ENCODE data around the gene CRK.
"Not testable (repeated sequence)": the region's sequence is repeated elsewhere in the genome, so short reads cannot be mapped to it uniquely, and the experiment has no call there.

CRK gene

DNA sequence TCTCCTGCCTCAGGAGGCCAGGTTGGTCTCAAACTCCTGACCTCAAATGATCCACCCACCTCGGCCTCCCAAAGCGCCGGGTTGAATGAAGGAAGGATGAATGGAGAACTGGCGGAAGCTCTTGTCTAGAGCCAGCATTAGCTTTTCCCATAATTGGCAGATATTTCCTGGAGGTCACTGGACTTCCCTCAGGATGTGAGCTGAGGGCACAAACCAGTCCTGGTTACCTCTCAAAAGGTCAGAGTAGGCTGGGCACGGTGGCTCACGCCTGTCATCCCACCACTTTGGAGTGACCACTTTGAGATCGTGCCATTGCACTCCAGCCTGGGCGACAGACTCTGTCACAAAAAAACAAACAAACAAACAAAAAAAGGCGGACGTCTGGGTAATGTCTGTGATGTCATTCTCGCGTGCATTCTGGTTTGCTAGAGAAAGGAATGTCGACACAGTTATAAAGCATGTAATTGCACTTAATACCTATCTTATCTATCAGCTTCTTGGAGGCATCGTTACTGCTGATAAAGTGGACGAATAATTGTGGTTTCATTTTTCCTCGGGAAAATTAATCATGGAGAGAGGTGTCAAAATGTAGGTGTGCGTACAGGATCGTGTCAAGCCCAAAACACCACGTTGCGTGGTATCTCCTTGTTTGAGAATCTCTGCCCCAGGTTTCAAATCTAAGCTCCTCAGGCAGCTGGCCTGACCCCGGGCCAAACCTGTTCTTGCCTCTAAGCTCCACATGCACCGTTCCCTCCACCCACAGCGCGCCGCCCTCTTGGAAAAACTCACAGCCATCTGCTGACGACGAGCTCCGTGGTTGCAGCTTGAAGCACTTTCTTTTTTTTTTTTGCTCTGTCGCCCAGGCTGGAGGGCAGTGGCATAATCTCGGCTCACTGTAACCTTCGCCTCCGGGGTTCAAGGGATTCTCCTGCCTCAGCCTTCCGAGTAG, 6.4 kb upstream of the CRK start:
- DNase-seq = no peak

DNA sequence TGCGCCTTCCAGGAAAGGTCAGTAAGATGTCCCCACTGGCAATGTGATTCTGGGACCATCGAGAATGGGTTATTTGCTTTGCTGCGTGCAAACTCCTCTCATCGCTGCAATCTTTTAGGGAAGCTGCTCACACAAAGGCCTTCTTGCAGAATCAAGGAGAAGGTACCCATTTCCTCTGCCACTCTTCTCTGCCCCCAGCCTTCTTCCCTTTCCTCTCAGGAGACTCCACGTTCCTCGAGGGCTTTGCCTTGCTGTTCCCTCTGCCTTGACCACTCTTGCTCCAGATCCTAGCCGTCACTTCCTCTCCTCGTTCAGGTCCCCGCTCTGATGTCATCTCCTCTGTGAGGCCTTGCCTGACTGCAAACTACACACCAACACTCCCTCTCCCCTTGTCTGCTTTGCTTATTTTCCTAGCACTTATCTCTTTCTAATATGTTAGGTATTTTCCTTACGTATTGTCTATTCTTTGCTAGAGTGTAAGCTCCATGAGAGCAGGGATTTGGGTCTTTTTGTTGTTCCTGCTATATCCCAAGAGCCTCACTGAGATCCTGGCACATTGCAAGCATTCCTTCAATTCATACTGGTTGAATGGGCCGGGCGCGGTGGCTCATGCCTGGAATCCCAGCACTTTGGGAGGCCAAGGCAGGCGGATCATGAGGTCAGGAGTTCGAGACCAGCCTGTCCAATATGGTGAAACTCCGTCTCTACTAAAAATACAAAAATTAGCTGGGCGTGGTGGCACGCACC, 5.3 kb upstream of the CRK start:
- no peak for DNase-seq

DNA sequence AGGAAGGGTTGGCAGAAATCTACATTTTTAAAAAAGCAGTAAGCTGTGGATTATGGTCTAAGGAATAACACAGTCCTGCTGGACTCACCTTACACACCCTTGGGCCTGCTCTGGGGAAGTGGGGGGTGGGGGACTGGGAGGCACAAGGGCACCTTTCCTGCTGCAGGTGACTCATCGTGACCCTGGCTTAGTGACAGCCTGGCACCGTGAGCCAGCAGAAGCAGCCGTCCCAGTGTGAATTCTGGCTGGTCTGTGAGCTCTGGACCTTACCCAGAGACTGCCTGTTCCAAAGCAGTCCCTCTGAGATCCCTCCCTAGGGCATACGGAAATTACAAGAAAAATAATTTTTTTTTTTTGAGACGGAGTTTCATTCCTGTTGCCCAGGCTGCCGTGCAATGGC, 4.2 kb upstream of the CRK start:
- no peak for DNase-seq

DNA sequence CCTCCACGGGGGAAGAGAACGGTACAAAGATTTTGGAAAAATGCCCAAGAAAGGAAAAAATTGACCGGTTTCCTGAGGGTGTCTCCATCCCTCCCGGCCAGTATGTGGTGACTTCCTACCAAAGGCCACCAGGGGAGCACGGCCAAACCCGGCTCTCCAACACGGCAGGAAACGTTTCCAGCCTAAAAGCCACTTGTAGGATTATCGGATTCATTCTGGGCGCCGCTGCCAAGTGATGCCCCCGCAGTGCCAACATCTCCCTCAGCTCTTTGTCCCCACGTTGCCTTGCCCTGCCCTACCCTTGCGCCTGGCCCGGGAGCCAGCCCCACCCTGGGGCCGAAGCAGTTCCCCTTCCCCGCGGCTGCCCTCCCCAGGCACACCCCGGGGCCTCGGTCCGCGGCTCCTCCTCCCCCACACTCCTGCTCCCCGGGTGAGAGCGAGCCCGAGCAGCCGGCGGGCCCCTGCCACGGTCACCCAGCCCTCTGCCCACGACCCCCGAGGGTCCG, 688 bp downstream of the CRK start:
- DNase-seq = peak; percentile 7

DNA sequence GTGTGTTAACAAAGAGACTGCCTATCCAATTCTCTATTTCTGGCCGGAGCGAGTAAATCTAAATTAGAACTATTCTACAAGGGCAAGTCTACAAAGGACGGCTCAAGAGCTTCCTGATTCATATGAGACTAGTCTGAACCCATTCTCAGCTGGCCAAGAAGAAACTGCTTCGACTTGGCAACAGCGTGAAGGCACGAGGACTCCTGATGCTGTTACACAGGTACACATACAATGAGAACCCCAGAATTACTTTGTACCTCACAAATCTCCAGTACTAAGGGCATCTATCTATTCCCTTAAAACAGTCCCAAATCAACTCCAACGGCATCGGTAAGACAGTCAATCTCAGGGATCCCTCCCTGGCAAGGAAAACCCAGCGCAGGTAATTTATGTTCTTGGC, 1.5 kb downstream of the CRK start:
- DNase-seq = no peak

DNA sequence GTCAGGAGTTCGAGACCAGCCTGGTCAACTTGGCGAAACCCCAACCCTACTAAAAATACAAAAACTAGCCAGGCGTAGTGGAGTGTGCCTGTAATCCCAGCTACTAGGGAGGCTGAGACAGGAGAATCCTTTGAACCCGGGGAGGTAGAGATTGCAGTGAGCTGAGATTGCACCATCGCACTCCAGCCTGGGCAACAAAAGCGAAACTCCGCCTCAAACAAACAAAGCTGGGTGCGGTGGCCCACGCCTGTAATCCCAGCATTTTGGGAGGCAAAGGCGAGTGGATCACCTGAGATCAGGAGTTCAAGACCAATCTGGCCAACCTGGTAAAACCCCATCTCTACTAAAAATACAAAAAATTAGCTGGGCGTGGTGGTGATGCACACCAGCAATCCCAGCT, 2.3 kb downstream of the CRK start:
- DNase-seq = not testable (repeated sequence)

GRCh38 chr17:1452836-1453235, 3.2 kb downstream of the CRK start:
- no peak for DNase-seq

- not testable (repeated sequence) for DNase-seq
Observed at GRCh38 chr17:1450261-1450660, 5.8 kb downstream of the CRK start.

GRCh38 chr17:1449412-1449967, 6.5 kb downstream of the CRK start:
- DNase-seq = no peak

GRCh38 chr17:1447052-1447451, 9.0 kb downstream of the CRK start:
- DNase-seq = no peak

- no peak for DNase-seq
Observed at GRCh38 chr17:1446201-1446600, 9.8 kb downstream of the CRK start.

GRCh38 chr17:1445695-1446094, 10.3 kb downstream of the CRK start:
- not testable (repeated sequence) for DNase-seq

DNA sequence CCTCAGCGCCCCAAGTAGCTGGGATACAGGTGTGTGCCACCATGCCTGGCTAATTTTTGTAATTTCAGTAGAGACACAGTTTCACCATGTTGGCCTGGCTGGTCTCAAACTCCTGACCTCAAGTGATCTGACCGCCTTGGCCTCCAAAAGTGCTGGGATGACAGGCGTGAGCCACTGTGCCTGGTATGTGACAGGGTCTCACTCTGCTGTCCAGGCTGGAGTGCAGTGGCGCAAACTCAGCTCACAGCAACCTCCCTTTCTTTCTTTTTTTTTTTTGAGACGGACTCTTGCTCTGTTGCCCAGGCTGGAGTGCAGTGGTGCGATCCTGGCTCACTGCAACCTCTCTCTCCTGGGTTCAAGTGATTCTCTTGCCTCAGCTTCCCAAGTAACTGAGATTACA, 13.3 kb downstream of the CRK start:
- not testable (repeated sequence) for DNase-seq

DNA sequence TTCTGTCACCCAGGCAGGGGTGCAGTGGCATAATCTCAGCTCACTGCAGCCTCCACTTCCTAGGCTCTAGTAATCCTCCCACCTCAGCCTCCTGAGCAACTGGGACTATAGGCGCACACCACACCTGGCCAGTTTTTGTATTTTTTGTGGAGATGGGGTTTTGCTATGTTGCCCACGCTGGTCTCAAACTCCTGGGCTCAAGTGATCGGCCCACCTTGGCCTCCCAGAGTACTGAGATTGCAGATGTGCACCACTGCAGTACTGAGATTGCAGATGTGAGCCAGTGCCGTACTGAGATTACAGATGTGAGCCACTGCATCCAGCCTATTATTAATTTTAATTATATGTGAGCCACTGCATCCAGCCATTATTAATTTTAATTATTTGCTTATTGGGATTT, 13.8 kb downstream of the CRK start:
- no peak for DNase-seq

- DNase-seq = no peak
Observed at GRCh38 chr17:1440921-1441320, 15.1 kb downstream of the CRK start.

DNA sequence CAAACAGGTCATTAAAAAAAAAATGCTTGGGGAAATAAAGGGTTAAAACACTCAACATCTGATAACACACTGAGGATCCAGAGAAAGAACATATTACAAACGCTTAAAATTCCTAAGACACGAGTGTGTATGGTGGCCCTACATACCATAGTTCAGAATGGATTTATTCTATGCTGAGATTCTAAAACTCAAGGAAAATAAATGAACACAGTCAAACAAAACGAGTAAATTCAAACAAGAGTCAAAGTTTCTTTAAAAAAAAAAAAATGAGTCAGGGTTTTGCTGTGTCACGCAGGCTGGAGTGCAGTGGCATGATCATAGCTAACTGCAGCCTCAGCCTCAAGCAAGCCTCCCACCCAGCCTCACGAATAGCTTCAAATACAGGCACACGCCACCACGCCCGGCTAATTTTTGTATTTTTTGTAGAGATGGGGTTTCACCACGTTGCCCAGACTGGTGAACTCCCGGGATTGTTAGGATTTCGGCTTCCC, 17.4 kb downstream of the CRK start:
- no peak for DNase-seq

GRCh38 chr17:1435326-1435725, 20.7 kb downstream of the CRK start:
- no peak for DNase-seq

DNA sequence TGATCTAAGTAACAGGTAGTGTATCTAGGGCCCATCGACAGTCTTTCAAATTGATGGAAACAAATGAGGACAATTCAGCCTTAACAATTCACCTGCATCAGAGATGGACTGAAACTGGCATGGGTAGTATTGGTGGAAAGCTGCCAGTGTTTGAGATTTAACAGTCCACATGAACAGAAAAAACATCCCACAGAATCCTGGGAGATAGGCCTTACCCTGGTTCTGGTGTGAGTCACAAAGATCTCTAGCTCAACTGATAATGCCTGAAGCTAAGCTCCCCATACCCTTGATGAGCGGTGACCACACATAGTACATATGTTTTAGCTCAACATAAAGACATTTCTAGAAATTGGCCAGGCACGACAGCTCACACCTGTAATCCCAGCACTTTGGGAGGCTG, 21.9 kb downstream of the CRK start:
- no peak for DNase-seq

- DNase-seq = no peak
Observed at GRCh38 chr17:1431631-1432104, 24.4 kb downstream of the CRK start.

- DNase-seq = no peak
Observed at GRCh38 chr17:1423456-1424135, 32.4 kb downstream of the CRK start.

DNA sequence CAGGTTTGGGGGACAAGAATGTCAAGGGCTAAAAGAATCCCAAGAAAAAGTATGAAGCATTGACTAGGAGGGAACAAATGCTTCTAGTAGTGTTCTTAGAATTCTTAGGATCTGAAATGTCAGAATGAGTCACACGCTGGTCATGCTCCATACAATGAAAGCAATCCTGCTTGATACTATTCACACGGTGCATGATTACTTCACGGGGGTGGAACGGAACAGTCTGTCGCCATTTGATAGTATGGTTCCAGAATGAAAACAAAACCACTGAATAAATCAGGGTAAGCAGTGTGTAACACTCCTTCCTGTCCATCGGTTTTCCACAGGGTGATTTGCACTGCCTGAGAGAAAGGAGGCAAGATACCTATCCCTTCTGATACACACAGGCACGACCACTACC, 33.1 kb downstream of the CRK start:
- no peak for DNase-seq

DNA sequence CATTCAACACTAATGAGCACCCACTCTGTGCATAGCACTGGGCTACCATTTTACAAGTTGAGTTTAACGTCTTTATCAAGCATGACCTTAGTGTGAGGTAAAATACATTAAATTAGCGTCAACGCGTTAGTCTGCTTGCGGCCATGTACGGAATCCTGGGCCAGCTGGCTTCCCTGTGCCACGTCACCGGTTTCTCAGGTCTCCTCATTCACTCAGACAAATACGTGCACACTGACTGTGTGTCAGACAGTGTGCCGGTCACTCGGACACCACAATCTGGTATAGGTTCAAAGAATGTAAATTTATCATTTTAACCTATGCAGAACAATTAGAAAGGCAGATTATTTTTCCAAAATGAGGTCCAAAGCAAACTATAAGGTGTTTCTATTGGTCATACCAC, 34.6 kb downstream of the CRK start:
- no peak for DNase-seq

DNA sequence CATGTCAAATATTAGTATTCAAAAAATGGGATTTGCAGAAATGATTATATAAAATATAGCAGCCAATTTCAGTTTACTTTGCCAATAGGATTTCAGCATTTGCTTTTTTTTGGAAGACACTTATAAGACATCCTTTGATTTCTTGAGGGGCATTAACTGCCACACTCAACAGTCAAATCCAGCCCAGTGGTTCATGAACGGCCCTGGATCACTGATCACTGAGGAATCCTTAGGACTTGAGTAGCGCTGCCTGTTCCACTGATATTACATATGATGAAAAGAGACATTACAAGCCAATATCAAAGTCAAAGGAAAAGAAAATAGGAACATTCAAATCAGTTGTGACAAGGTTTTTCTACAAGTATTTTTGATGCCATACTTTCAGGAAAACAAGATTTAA, 35.1 kb downstream of the CRK start:
- no peak for DNase-seq
